Liver (tissue), 9 donors: Measurements from ENCODE around the gene COBL. TPM values are rescaled to one million over a fixed set of nuclear protein-coding genes. Genes with fewer than 3 reads are reported as not detected.

Source experiments
- DNase-seq: peaks from one replicate; pipeline ENCODE4 v3.0.0-alpha.2; 2017; ENCODE audit warnings: low spot score
- H3K27ac ChIP-seq, 2 donors: one replicate each; pipeline ENCODE4 v1.7.0; 2013; ENCODE audit warnings: inconsistent platforms in 2 of 2, low read length in 2 of 2, control low read depth in 1 of 2, low read depth in 1 of 2, mild to moderate bottlenecking in 1 of 2
- H3K27me3 ChIP-seq, 4 donors: one replicate each; pipeline versions ENCODE4 v1.6.1 to v1.7.0; 2013; ENCODE audit warnings: low read length in 3 of 4, inconsistent platforms in 1 of 4, mild to moderate bottlenecking in 1 of 4, moderate library complexity in 1 of 4; ENCODE audit not compliant: control insufficient read depth in 4 of 4, insufficient read depth in 4 of 4
- H3K36me3 ChIP-seq, 4 donors: one replicate each; pipeline versions ENCODE4 v1.6.1 to v1.7.0; 2013; ENCODE audit warnings: low read length in 3 of 4, mild to moderate bottlenecking in 3 of 4, low read depth in 1 of 4, moderate library complexity in 1 of 4; ENCODE audit not compliant: control insufficient read depth in 4 of 4, insufficient read depth in 3 of 4
- H3K4me1 ChIP-seq, 4 donors: one replicate each; pipeline versions ENCODE4 v1.6.1 to v1.7.0; 2013; ENCODE audit warnings: low read length in 3 of 4, mild to moderate bottlenecking in 3 of 4, moderate library complexity in 1 of 4; ENCODE audit not compliant: control insufficient read depth in 4 of 4, insufficient read depth in 4 of 4
- H3K4me3 ChIP-seq, 3 donors: one replicate each; pipeline versions ENCODE4 v1.6.1 to v1.7.0; 2013; ENCODE audit warnings: low read length in 3 of 3, control low read depth in 1 of 3, low read depth in 1 of 3, mild to moderate bottlenecking in 1 of 3
- H3K9ac ChIP-seq, 2 donors: one replicate each; pipeline ENCODE4 v1.7.0; 2013; ENCODE audit warnings: low read length in 2 of 2, mild to moderate bottlenecking in 2 of 2, moderate library complexity in 2 of 2, control low read depth in 1 of 2, low read depth in 1 of 2
- H3K9me3 ChIP-seq, 4 donors: one replicate each; pipeline versions ENCODE4 v1.6.1 to v1.7.0; 2013; ENCODE audit warnings: low read length in 3 of 4; ENCODE audit not compliant: control insufficient read depth in 4 of 4
- EGR1 ChIP-seq, 2 donors: IDR thresholded peaks; 2 replicates each; pipeline ENCODE4 v1.6.1; 2016 to 2018; ENCODE audit warnings: antibody characterized with exemption in 2 of 2, low read depth in 2 of 2
- FOXA2 ChIP-seq: IDR thresholded peaks from 2 replicates; pipeline ENCODE4 v1.6.1; 2016; ENCODE audit warnings: antibody characterized with exemption
- RXRA ChIP-seq, 2 donors: IDR thresholded peaks; 2 replicates each; pipeline ENCODE4 v1.6.1; 2017 to 2018; ENCODE audit warnings: antibody characterized with exemption in 2 of 2, mild to moderate bottlenecking in 1 of 2
- TAF1 ChIP-seq: conservative IDR thresholded peaks from 2 replicates; pipeline ENCODE4 v1.6.1; 2016; ENCODE audit warnings: antibody characterized with exemption, mild to moderate bottlenecking
- WGBS: extraction: QIAGEN DNeasy Blood & Tissue Kit; methylation state at CpG from one replicate; pipeline ENCODE4 v1.1.7; 2013; 5-methylcytosine and 5-hydroxymethylcytosine counted together
- polyA plus RNA-seq, 2 donors: library from polyadenylated mRNA; stranded (reverse) in 1 of 2; unstranded in 1 of 2; fragments of 200-250 nt in 1 of 2; fragments of >200 nt in 1 of 2; fragmentation: Nextera tagmentation in 1 of 2; extraction: Ambion mirVana in 1 of 2; gene quantifications; one replicate each; pipeline versions ENCODE4 v1.2.1 to v1.2.3, GENCODE V29; 2013 to 2015
- total RNA-seq, 2 donors: library from RNA; depleted of rRNA; stranded (reverse); fragments of >200 nt; gene quantifications; one replicate each; pipeline ENCODE4 v1.2.3, GENCODE V29; 2014
- TF ChIP-seq, protein P1 (sequence below): IDR thresholded peaks from 2 replicates; pipeline ENCODE4 v1.6.1; 2016; ENCODE audit warnings: antibody characterized with exemption
- TF ChIP-seq, protein P2 (sequence below): IDR thresholded peaks from 2 replicates; pipeline ENCODE4 v1.6.1; 2016; ENCODE audit warnings: antibody characterized with exemption, mild to moderate bottlenecking
- TF ChIP-seq, protein P3 (sequence below): fragments of 150-350 bp; IDR thresholded peaks from 2 replicates; pipeline ENCODE4 v1.5.1; 2017; ENCODE audit warnings: improper control_type of control experiment, low read depth, low read length; ENCODE audit not compliant: missing input control
- TF ChIP-seq, protein P4 (sequence below): IDR thresholded peaks from 2 replicates; pipeline ENCODE4 v1.6.1; 2016; ENCODE audit warnings: antibody characterized with exemption
- TF ChIP-seq, protein P5 (sequence below): IDR thresholded peaks from 2 replicates; pipeline ENCODE4 v1.6.1; 2016; ENCODE audit warnings: antibody characterized with exemption
- donor health status: healthy.
- donor health status: healthy.
- donor health status: healthy.
- donor health status: healthy.
- donor health status: healthy.

COBL gene
- total and polyA plus RNA-seq, 4 donors = 5.8 to 18.7 (median 10.7) TPM

DNA sequence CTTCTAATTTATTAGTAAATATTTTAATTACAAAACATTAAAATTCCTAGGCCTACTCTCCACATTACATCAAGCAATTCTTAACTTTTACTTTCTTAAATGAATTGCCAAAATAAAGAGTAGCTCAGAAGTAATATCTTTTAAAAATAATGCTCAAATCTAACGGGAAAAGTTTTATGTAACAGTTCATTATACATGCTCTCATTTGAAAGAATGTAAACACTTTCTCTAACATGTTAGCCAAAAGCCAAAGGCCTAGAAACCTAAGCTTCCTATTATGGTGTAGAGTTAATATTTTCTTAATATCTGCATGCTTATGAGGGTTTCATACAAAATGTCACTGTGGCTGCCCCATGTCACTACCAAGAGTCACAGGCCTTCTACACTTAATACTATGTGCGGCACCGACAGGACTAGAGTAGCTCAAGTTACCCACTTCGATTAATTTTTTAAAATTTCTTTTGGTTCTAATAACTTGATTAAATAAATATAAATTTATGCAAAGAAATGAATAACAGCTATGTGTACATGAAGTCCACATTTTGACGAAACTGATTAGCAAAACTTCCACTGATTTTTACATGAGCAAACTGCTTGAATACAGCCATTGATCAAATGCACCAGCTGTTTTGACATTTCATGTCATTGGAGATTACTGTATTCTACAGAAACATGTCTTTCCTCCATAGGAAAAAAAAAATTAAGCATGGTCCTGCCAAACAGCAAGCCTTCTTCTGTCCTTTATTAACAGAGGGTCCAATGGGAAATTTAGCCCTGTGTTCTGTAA lies 3.5 kb downstream of the COBL start:
- H3K27me3 ChIP-seq = no peaks in the 10 kb centered on the region
- TF ChIP-seq, protein P1, sequence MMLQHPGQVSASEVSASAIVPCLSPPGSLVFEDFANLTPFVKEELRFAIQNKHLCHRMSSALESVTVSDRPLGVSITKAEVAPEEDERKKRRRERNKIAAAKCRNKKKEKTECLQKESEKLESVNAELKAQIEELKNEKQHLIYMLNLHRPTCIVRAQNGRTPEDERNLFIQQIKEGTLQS = no peak
- TF ChIP-seq EGR1 (IDR thresholded peaks at IDR 0.05; ENCODE audit: low read depth in 2 of 2) = no peak
- TF ChIP-seq, protein P2, sequence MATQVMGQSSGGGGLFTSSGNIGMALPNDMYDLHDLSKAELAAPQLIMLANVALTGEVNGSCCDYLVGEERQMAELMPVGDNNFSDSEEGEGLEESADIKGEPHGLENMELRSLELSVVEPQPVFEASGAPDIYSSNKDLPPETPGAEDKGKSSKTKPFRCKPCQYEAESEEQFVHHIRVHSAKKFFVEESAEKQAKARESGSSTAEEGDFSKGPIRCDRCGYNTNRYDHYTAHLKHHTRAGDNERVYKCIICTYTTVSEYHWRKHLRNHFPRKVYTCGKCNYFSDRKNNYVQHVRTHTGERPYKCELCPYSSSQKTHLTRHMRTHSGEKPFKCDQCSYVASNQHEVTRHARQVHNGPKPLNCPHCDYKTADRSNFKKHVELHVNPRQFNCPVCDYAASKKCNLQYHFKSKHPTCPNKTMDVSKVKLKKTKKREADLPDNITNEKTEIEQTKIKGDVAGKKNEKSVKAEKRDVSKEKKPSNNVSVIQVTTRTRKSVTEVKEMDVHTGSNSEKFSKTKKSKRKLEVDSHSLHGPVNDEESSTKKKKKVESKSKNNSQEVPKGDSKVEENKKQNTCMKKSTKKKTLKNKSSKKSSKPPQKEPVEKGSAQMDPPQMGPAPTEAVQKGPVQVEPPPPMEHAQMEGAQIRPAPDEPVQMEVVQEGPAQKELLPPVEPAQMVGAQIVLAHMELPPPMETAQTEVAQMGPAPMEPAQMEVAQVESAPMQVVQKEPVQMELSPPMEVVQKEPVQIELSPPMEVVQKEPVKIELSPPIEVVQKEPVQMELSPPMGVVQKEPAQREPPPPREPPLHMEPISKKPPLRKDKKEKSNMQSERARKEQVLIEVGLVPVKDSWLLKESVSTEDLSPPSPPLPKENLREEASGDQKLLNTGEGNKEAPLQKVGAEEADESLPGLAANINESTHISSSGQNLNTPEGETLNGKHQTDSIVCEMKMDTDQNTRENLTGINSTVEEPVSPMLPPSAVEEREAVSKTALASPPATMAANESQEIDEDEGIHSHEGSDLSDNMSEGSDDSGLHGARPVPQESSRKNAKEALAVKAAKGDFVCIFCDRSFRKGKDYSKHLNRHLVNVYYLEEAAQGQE = no peak
- H3K9ac ChIP-seq = no peak overlapping the region
- peaks cover 6 to 44% (median 33%) of the 10 kb centered on the region in 4 donors for H3K4me1 ChIP-seq
- no peak overlapping the region for H3K27ac ChIP-seq
- DNase-seq = no peak
- H3K36me3 ChIP-seq = no peaks in the 10 kb centered on the region
- H3K9me3 ChIP-seq = no peaks in the 10 kb centered on the region
- 76% methylated on average over 5 of the region's 5 CpGs for WGBS
- no peak overlapping the region for H3K4me3 ChIP-seq

DNA sequence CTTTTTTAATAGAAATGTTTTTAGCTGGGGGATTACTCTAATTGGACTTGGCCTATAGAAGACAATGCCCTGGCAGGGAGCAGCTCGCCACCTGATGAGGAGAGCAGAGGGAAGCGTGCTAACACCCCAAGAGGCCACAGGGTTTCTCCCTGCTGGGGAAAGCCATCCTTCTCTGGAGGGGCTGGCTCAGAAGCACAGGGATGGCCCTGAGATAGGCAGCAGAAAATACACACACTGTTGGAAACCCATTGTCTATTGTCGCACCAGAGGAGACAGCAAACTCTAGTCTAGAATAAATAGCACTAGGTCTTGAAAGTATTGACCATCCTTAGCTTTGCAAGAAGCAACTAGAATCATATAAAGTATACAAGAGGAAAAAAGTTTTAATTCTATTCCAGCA lies 5.4 kb downstream of the COBL start:
- H3K4me1 ChIP-seq = peaks cover 2 to 36% (median 24%) of the 10 kb centered on the region in 4 donors
- 96% methylated on average over 3 of the region's 3 CpGs for WGBS
- no peak for TF ChIP-seq EGR1 (IDR thresholded peaks at IDR 0.05; ENCODE audit: low read depth in 2 of 2)
- TF ChIP-seq RXRA (IDR thresholded peaks at IDR 0.05) = no peak
- TF ChIP-seq, protein P3, sequence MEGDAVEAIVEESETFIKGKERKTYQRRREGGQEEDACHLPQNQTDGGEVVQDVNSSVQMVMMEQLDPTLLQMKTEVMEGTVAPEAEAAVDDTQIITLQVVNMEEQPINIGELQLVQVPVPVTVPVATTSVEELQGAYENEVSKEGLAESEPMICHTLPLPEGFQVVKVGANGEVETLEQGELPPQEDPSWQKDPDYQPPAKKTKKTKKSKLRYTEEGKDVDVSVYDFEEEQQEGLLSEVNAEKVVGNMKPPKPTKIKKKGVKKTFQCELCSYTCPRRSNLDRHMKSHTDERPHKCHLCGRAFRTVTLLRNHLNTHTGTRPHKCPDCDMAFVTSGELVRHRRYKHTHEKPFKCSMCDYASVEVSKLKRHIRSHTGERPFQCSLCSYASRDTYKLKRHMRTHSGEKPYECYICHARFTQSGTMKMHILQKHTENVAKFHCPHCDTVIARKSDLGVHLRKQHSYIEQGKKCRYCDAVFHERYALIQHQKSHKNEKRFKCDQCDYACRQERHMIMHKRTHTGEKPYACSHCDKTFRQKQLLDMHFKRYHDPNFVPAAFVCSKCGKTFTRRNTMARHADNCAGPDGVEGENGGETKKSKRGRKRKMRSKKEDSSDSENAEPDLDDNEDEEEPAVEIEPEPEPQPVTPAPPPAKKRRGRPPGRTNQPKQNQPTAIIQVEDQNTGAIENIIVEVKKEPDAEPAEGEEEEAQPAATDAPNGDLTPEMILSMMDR = no peak
- no peak for TF ChIP-seq FOXA2
- no peak for TF ChIP-seq TAF1
- TF ChIP-seq, protein P4, sequence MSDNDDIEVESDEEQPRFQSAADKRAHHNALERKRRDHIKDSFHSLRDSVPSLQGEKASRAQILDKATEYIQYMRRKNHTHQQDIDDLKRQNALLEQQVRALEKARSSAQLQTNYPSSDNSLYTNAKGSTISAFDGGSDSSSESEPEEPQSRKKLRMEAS = no peak
- TF ChIP-seq, protein P5, sequence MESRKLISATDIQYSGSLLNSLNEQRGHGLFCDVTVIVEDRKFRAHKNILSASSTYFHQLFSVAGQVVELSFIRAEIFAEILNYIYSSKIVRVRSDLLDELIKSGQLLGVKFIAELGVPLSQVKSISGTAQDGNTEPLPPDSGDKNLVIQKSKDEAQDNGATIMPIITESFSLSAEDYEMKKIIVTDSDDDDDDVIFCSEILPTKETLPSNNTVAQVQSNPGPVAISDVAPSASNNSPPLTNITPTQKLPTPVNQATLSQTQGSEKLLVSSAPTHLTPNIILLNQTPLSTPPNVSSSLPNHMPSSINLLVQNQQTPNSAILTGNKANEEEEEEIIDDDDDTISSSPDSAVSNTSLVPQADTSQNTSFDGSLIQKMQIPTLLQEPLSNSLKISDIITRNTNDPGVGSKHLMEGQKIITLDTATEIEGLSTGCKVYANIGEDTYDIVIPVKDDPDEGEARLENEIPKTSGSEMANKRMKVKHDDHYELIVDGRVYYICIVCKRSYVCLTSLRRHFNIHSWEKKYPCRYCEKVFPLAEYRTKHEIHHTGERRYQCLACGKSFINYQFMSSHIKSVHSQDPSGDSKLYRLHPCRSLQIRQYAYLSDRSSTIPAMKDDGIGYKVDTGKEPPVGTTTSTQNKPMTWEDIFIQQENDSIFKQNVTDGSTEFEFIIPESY = no peak

More for the DNA sequence above, 5.4 kb downstream of the COBL start:
- no peaks in the 10 kb centered on the region for H3K27me3 ChIP-seq
- no peaks in the 10 kb centered on the region for H3K36me3 ChIP-seq
- H3K27ac ChIP-seq = no peak overlapping the region
- H3K4me3 ChIP-seq = no peak overlapping the region
- no peak for DNase-seq
- H3K9ac ChIP-seq = no peak overlapping the region
- no peaks in the 10 kb centered on the region for H3K9me3 ChIP-seq
